ENCODE results near the gene SEC31A.

The SEC31A gene

DNA sequence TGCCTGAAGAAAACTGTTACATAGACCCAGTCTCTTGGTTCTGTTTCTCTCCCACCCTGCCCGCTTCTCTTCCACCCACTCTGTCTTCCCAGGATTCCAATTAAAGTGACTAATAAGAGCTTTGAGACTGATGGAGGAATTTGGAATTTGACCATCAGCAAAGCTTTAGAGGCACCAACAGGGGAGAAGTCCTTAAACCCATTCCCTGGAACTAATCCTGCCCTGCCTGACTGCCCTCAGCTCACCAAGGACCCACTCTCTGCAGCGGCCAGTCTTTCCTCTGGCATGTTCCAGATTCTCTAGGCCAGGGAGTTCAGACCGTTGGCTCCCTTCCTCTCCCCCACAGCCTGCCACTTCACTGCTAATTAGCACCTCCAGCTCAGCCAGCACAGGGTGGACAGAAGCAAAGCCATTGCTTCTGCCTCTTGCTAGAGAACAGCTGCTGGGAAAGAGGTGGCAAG is 116.2 kb downstream of the SEC31A start:
- no peaks in the 10 kb centered on the region for H3K9me3 ChIP-seq (replicated peaks; ENCODE audit: low read length)
- H3K4me3 ChIP-seq (ENCODE audit: low read length), result no peak overlapping the region
- H3K4me2 ChIP-seq (ENCODE audit: low read length), result no peak overlapping the region
- H3K27me3 ChIP-seq (ENCODE audit: control insufficient read depth, insufficient read depth, low read length), result no peaks in the 10 kb centered on the region
- H3K4me1 ChIP-seq (ENCODE audit: control insufficient read depth, insufficient read depth, low read length), result peaks cover 6% of the 10 kb centered on the region
- no peaks in the 10 kb centered on the region for H3K36me3 ChIP-seq (ENCODE audit: insufficient read depth, low read length)
- H3K9ac ChIP-seq (ENCODE audit: low read depth, low read length), result no peak overlapping the region

DNA sequence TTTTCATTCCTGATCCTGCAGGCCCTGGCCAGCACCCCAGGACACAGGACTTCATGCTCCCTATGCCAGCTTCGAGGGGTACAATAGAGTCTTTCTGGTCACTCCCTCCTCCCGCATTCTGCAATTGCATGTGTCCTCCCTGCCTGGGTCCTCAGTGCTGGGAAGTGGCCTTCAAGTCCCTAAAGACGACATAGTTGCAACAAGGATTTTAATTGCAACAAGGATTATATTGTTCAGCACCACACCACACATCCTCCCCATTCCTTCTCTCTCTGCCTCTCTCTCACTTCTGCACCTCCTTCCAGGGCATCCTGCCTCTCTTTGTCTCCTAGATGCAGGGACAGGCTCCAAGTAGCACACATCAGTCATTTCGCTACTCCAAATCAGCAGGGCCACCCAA is 117.9 kb downstream of the SEC31A start:
- Histone ChIP-seq H3K36me3 (ENCODE audit: insufficient read depth, low read length) (no peaks in the 10 kb centered on the region), H3K4me1 (ENCODE audit: control insufficient read depth, insufficient read depth, low read length) (peaks cover 6% of the 10 kb centered on the region), H3K4me3 (ENCODE audit: low read length) (no peak overlapping the region), H3K27me3 (ENCODE audit: control insufficient read depth, insufficient read depth, low read length) (no peaks in the 10 kb centered on the region), H3K4me2 (ENCODE audit: low read length) (no peak overlapping the region), H3K9ac (ENCODE audit: low read depth, low read length) (no peak overlapping the region), H3K9me3 (replicated peaks; ENCODE audit: low read length) (no peaks in the 10 kb centered on the region)

DNA sequence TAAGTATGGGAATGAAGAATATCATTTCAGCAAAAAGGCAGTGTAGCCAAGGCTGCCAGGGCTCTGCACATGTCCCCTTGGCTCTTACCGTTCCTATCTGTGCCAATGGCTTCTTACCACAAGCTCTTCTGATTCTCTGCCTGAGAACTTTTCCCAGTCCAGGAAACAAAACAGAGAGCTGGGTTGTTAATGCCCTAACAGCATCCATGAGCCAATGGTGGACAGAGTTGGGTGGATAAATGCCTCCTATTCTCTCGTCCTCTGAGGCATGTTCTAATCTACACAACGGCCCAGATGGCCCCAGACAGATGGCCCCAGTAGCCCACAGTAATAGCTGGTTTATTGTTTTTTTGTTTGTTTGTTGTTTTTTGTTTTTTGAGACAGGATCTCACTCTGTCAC is 120.3 kb downstream of the SEC31A start:
- H3K4me1 ChIP-seq (ENCODE audit: control insufficient read depth, insufficient read depth, low read length), result peaks cover 6% of the 10 kb centered on the region
- no peaks in the 10 kb centered on the region for H3K36me3 ChIP-seq (ENCODE audit: insufficient read depth, low read length)
- no peak overlapping the region for H3K9ac ChIP-seq (ENCODE audit: low read depth, low read length)
- no peaks in the 10 kb centered on the region for H3K9me3 ChIP-seq (replicated peaks; ENCODE audit: low read length)
- H3K4me2 ChIP-seq (ENCODE audit: low read length), result no peak overlapping the region
- no peaks in the 10 kb centered on the region for H3K27me3 ChIP-seq (ENCODE audit: control insufficient read depth, insufficient read depth, low read length)
- no peak overlapping the region for H3K4me3 ChIP-seq (ENCODE audit: low read length)

Data from skeletal muscle satellite cell (primary cell).